ENCODE data around the gene PTGER4.

Gene PTGER4

DNA sequence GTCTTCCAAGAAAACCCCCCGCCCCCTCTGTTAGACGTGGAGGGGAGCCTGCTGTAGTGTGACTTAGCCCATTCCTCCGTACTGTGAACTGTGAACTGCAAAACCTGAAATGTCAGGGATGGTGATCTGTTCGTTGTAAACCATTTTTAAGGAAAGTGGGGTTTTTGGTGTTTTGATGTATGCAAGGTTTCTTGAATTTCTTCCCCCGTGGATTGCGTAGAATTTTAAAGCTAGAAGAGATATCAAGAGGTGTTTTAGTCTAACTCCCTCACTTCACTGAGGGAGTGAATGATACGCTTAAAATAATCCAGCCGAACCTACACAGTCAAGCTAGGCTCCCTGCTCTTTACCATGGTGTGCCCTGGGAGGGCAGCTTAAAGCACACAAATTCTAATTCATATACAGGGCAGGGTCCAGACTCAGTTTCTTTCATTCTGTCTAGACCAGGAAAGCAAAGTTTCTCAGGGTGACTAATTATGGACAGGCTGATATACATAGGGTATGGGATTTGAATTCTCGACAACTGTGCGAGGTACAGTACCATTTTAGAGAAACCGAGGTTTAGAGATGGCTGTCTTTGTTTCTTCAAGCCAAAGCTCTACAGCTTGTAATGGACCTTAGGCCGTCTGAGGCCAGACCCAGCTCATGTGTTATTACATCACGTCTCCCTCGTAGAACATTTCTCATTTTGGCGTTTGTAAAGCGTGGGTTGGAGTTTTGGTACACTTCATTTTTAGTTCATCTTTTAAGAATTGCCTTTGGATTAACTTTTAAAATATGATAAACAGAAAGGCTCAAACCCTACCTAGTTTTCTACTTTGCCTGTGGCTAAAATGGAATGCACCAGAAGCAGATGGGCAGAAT, 2.7 kb downstream of the PTGER4 start:
- Histone ChIP-seq H3K4me2 (ENCODE audit: insufficient read depth, low read length) (peak overlapping the region; percentile 65), H3K36me3 (ENCODE audit: insufficient read depth, low read length) (peaks cover 71% of the 10 kb centered on the region), H3K27ac (ENCODE audit: low read length) (peak overlapping the region; percentile 95), H3K9ac (ENCODE audit: low read depth, low read length) (peak overlapping the region; percentile 89), H3K79me2 (ENCODE audit: insufficient read depth, low read length) (peaks cover 95% of the 10 kb centered on the region), H3K4me1 (ENCODE audit: insufficient read depth, low read length) (peaks cover 38% of the 10 kb centered on the region), H4K20me1 (ENCODE audit: insufficient read depth, low read length) (peaks cover 69% of the 10 kb centered on the region), H2AFZ (ENCODE audit: low read depth, low read length) (no peak overlapping the region), H3K4me3 (ENCODE audit: low read depth in 1 of 2, low read length in 2 of 2) (peak overlapping the region; percentile 95 to 96), H3K27me3 (ENCODE audit: insufficient read depth, low read length, poor library complexity) (no peaks in the 10 kb centered on the region), H3K9me3 (ENCODE audit: insufficient read depth, low read length, severe bottlenecking) (no peaks in the 10 kb centered on the region)
- ATAC-seq (ENCODE audit: insufficient read depth, low read depth), result no peak
- TF ChIP-seq, protein P1, sequence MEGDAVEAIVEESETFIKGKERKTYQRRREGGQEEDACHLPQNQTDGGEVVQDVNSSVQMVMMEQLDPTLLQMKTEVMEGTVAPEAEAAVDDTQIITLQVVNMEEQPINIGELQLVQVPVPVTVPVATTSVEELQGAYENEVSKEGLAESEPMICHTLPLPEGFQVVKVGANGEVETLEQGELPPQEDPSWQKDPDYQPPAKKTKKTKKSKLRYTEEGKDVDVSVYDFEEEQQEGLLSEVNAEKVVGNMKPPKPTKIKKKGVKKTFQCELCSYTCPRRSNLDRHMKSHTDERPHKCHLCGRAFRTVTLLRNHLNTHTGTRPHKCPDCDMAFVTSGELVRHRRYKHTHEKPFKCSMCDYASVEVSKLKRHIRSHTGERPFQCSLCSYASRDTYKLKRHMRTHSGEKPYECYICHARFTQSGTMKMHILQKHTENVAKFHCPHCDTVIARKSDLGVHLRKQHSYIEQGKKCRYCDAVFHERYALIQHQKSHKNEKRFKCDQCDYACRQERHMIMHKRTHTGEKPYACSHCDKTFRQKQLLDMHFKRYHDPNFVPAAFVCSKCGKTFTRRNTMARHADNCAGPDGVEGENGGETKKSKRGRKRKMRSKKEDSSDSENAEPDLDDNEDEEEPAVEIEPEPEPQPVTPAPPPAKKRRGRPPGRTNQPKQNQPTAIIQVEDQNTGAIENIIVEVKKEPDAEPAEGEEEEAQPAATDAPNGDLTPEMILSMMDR (IDR thresholded peaks at IDR 0.05; ENCODE audit: borderline replicate concordance, extremely low read depth, low read length, poor library complexity, severe bottlenecking), result no peak
- TF ChIP-seq EZH2 (IDR thresholded peaks at IDR 0.05; ENCODE audit: borderline replicate concordance, low read depth, low read length, severe bottlenecking), result no peak
- no peak for DNase-seq

DNA sequence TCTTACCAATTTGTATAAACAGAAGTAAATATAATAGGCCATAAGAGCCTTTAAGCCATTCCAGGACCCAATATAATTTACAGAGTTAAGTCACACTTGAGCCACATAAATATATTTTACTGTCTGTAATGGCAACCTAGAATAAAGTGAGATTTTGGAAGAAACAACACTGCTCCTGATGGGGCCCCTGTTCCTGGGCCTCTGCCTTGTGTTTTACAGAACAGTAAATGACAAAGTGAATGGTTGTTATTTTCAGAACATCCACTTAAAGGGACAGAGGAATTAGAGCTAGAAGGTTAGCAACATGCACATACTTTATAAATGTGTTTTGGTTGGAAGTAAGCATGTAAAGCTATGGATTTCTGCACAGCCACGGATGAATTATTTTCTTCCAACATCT, 3.6 kb downstream of the PTGER4 start:
- H3K4me2 ChIP-seq (ENCODE audit: insufficient read depth, low read length), result peak overlapping the region; percentile 65
- H2AFZ ChIP-seq (ENCODE audit: low read depth, low read length), result no peak overlapping the region
- H3K4me3 ChIP-seq (ENCODE audit: low read depth in 1 of 2, low read length in 2 of 2), result peak overlapping the region; percentile 95 to 96
- TF ChIP-seq, protein P1 (IDR thresholded peaks at IDR 0.05; ENCODE audit: borderline replicate concordance, extremely low read depth, low read length, poor library complexity, severe bottlenecking), result no peak
- no peak for TF ChIP-seq EZH2 (IDR thresholded peaks at IDR 0.05; ENCODE audit: borderline replicate concordance, low read depth, low read length, severe bottlenecking)
- H3K36me3 ChIP-seq (ENCODE audit: insufficient read depth, low read length), result peaks cover 80% of the 10 kb centered on the region
- peaks cover 77% of the 10 kb centered on the region for H4K20me1 ChIP-seq (ENCODE audit: insufficient read depth, low read length)
- peak overlapping the region; percentile 95 for H3K27ac ChIP-seq (ENCODE audit: low read length)
- DNase-seq (no peak), ATAC-seq (ENCODE audit: insufficient read depth, low read depth) (no peak)
- H3K9me3 ChIP-seq (ENCODE audit: insufficient read depth, low read length, severe bottlenecking), result no peaks in the 10 kb centered on the region
- H3K27me3 ChIP-seq (ENCODE audit: insufficient read depth, low read length, poor library complexity), result no peaks in the 10 kb centered on the region
- peaks cover 42% of the 10 kb centered on the region for H3K4me1 ChIP-seq (ENCODE audit: insufficient read depth, low read length)
- H3K9ac ChIP-seq (ENCODE audit: low read depth, low read length), result peak overlapping the region; percentile 89
- peaks cover 95% of the 10 kb centered on the region for H3K79me2 ChIP-seq (ENCODE audit: insufficient read depth, low read length)

DNA sequence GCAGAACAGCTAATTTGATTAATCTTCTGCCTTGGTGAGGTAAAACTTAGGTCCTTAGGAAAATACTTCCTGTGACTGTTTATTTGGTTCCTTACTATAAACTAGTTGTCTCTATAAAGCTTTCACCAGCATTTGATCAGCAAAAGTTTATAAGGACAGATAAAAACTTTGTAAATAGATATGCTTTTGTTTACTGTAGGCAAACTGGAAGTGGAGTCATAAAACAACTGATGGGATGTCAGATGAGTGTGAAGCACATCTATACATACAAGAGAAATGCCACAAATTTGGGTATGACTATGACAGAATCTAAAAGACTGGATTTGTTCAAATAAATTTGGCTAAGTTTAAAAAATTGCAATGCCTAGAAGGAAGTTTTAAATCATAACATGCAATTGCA, 5.5 kb downstream of the PTGER4 start:
- Histone ChIP-seq H3K9me3 (ENCODE audit: insufficient read depth, low read length, severe bottlenecking) (no peaks in the 10 kb centered on the region), H4K20me1 (ENCODE audit: insufficient read depth, low read length) (peaks cover 90% of the 10 kb centered on the region), H3K4me2 (ENCODE audit: insufficient read depth, low read length) (peak overlapping the region; percentile 65), H2AFZ (ENCODE audit: low read depth, low read length) (no peak overlapping the region), H3K4me1 (ENCODE audit: insufficient read depth, low read length) (peaks cover 59% of the 10 kb centered on the region), H3K27me3 (ENCODE audit: insufficient read depth, low read length, poor library complexity) (no peaks in the 10 kb centered on the region), H3K36me3 (ENCODE audit: insufficient read depth, low read length) (peaks cover 99% of the 10 kb centered on the region), H3K9ac (ENCODE audit: low read depth, low read length) (peak overlapping the region; percentile 89), H3K4me3 (ENCODE audit: low read depth in 1 of 2, low read length in 2 of 2) (peak overlapping the region; percentile 95 to 96), H3K79me2 (ENCODE audit: insufficient read depth, low read length) (peaks cover 100% of the 10 kb centered on the region), H3K27ac (ENCODE audit: low read length) (peak overlapping the region; percentile 75)
- ATAC-seq (ENCODE audit: insufficient read depth, low read depth) (no peak), DNase-seq (no peak)
- TF ChIP-seq, protein P1 (IDR thresholded peaks at IDR 0.05; ENCODE audit: borderline replicate concordance, extremely low read depth, low read length, poor library complexity, severe bottlenecking), result peak; percentile 1
- TF ChIP-seq EZH2 (IDR thresholded peaks at IDR 0.05; ENCODE audit: borderline replicate concordance, low read depth, low read length, severe bottlenecking), result no peak
